GM21526 (cell line): ENCODE measurements around the gene HOXB6.

Source experiments
- ATAC-seq: cut with Tn5 transposase; IDR thresholded peaks from one replicate; pipeline ENCODE4 v1.9.1; 2021; ENCODE audit warnings: moderate library complexity; ENCODE audit not compliant: unreplicated experiment, low FRiP score

Gene HOXB6

DNA sequence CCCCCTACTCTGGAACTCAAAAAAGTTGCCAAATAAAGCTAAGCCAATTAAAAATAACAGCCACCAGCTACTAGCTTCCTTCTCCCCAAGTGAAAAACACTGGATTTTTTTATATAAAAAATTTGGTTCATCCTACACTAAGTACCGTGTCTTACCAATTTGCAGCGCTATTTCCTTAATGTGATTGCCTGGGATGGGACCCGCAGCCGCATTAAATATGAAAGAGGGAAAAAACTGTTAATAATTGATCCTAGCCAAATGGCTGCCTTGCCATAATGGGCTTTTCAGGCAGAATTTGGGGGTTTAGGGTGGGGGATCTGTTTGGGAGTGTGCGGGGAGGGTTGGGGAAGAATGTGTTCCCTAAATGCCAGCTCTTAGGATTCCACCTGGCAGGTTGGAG, 19.3 kb upstream of the HOXB6 start:
- no peak for ATAC-seq

DNA sequence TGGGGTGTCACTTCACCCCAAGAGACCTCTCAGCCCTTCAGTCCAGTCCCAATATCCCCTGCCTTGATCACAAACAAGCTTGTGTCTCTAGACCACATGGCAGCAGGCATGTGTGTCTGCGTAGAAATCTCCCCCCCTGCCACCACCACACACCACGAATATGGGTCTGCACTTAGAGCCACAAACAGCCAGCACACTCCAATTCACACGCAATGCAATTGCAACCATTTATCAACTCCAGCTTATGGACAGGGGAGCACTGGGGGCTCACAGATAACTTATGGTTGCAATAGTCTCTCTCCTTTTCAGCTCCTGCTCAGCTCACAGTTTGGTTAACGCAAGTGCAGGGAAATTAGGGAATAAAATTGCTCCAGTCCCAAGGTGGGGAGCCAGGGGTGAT, 18.8 kb upstream of the HOXB6 start:
- ATAC-seq: no peak

DNA sequence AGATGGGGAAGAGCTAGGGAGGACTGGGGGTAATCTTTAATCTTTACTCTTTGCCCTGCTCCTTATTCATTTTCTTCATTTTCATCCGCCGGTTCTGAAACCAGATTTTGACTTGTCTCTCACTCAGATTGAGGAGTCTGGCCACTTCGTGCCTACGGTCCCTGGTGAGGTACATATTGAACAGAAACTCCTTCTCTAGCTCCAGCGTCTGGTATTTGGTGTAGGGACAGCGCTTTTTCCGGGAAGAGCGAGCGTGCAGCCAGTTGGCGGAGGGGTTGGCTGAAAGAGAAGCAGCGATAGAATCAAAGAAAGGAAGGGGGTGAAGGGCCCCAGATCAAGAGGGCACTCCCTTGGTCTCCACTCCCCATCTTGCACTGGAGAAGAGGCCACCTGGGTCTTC, 18.1 kb upstream of the HOXB6 start:
- ATAC-seq: no peak

DNA sequence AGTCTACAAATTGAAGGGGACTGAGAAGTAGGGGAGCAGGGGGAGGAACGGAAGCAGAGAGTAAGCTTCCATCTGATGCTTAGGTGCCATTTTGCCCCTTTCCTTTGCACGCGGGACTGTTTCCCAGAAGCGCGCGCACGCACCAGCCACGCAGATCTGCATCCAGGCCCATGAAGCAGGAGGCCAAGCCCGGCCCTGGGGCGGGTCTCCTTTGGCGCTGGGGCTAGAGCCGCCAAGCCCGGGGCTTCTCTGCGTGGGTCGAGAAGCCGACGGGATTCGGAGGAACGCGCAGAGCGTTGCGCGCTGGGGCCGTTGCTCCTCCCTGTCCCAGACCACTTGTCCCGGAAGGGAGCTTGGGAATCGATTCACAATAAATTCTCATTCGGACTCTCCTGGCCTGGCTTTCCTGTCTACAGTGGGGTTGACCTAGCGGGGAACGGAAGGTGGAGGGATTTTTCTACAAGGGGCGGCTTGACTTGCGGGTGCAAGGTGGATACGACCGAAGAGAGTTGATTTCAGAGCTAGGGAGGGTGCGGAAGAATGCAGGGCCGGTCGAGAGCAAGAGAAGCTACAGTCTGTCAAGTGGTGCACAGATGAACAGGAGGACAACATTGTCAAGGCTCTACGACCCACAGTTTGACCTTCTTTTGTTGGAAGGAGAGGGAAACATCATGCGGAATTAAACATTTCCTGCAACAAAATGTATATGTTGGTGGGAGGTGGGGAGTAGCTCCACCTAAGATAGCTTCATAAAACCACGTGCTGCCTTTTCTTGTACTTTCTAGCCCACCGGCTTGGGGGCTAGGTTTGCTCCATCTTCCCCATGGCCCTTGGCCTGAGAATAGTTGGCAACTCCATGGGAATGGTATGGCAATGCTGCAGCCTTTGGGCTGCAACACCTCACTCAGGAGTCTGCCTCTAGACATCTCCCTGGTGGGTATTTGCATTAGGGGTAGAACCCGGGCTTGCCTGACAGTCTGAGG, 16.9 kb upstream of the HOXB6 start:
- ATAC-seq: no peak

DNA sequence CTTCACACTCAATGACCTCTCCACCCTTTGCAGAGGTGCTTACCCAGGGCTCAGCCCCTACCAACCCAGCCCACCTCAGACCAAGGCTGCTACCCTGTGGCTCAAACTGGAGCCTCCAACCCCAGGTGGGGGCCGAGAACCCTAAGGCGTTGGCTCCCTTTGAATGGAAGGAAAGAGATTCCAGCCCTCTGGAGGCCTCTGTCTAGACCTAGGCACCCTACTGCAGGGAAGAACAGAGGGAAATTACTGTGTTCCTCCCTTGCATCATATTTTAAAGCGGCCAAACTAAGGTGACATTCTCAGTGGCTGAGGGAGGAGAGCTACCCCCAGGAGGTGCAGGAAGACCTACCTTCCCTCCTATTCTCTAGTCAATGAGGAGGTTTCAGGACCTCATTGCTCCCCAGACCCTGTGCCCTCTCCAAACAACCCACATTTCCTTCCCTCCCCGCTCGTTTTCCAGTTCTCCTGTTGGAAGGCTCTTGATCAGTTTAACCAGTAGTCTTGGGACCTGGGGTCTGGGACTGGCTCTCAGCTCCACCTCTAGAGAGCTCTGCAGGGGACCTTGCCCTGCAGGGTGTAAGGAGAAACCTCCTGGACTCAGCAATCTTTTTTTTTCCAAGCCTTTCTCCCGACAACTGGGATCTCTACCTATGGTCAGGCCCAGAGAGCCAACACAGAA, 15.8 kb upstream of the HOXB6 start:
- no peak for ATAC-seq

DNA sequence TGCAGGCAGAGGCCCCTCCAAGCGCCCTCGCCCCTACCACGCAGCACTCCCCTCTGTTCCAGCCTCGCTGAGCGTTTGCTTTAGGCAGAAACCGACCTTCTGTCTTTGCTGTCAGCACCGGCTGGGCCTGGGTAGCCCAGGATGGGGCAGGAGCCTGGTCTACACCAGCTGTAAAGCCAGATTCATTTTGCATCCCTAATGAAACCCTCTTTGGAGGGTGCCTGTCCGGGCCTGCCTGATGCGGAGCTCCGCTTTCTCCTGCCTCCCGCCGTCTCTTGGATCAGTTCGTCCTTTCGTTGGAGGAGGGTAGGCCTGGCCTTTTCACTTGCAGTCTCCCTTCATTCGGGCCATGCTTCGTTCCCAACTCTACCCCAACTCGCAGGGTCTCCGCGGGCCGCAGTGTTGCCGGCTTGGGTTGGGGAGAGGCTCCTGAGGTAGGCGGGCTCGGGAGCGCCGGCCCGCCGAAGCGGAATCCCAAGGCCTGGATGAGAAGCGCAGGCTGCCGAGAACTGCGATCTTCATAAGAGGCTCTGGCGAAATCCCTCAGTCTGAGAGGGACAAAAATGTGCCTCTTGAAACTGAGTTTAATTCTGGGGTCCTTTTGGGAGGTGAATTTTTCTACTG, 15.2 kb upstream of the HOXB6 start:
- no peak for ATAC-seq

DNA sequence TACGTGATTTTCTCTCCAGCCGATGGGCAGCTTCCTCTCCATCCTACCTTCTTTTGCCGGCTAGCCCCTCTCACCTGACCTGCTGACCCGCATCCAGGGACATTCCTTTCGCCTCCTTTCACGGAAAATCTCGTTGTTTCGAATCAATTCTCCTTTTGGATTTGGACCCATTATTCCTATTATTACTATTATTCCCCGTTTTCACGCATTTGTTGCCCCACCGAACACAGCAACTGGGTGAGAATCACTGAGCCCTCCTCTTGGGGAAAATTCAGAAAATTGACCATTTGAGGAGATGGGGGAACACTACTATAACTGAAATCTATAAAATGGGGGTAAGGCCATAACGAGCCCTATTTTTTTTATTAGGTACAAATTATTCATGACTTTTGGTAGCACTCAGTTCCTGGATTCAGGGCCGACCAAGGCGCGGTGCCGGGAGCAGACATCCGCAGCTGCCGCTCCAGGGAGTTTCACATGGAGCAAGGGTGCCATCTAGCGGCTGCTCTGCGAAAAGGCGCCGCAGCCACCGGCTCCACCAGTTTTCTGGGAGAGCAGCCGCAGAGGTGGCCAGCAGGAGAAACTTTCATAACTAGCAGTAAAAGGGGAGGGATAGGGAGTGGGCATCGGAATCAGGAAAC, 13.6 kb upstream of the HOXB6 start:
- ATAC-seq: no peak

DNA sequence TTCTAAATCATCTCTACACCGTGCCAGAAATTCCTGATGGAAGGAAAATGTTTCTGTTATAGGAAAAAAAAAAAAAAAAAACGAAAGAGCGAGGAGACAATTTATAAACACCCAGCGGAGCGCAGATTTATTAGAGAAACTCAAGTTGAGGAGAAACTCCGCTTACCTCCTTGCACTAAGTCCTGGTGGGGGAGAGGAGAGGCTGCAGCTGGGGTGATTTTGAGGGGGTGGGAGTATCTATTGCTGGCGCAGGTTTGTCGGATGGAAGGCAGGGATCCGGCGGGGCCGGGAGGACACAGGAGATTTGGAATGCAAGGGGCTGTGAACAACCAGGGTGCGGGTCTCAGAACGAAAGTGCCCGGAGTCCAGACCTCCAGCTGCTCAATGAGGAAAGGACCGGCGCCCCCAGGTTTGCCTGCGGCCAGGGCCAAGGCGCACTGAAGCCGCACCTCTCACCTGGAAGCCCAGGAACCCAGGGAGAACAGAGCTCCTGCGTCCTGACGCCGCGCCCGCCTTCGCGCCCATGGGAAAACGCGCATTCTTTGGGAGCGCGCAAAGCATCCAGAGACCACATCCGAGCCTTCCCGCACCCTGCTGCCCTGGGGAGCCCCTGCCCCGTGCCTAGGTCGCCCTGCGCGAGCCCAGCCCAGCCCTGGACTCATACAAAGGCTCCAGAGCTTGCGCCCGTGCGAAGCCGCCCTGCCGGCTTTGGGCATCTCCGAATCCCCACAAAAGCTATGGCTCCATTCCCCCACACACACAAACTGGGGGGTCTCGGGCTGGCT, 12.9 kb upstream of the HOXB6 start:
- no peak for ATAC-seq

DNA sequence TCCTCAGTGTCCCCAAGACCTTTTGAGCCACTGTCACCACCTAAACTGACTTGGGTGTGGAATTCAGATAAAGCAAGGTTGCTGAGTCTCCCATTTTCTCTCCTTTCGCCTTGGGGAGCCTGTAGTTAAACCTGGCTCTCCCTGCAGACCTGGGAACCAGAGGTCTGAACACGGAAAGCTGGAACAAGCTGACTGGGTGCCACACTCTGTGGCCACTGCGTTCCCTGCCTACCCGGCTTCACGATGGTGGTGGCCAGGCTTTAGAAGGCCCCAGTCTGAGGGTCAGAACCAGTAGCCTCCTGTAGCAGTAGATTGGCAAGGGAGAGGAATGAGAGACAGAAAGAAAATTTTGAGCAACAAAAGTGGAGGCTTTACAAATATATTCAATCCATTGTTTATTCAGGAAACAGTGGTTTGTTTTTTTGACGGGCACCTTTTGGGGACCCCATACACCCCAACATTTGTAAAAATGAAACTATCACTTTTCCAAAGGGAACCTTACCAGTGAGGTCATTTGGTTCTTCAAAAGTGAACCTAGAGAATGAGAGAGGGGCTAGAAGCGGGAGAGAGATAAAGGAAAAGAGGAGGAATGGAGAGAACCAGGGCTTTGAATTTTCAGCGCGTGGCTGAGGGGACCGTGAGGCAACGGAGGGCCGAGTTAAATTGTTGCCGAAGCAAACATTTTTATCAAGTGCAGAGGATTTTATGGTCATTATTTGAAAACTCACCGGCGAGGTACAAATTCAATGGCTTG, 12.1 kb upstream of the HOXB6 start:
- ATAC-seq: no peak

DNA sequence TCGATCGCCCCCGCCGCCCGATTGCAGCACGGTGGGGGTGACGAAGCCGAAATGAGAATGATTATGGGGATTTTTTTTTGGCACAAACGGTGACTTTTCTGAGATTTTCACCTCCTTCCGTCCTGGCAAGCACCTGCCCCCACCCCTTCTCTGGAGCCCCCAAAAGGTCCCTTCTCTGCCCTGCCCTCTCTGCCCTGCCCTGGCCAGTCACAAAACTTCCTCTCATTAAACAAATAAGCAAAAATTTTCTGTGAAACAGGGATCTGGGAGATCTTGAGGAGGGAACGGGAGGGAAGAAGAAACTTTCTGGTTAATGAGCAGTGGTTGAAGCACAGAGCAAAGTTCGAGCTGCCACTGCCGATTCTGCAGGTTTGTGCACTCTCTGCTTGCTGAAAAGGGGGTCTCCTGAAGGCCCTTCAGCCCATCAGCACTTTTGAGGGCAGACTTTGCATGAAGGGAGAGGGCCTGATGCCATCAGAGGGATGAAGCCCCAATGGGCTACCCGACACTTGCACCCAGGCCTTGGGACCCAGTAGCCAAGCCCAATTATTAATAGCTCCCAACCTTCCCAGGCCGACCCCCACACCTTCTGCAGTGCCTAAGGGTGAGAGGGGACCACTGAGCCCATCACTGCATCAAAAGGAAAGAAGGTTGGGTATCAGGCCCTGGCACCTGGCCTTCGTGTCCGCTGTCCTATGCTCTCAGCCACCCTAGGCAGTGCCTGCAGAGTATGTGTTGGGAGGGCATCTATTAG, 11.4 kb upstream of the HOXB6 start:
- ATAC-seq: no peak

DNA sequence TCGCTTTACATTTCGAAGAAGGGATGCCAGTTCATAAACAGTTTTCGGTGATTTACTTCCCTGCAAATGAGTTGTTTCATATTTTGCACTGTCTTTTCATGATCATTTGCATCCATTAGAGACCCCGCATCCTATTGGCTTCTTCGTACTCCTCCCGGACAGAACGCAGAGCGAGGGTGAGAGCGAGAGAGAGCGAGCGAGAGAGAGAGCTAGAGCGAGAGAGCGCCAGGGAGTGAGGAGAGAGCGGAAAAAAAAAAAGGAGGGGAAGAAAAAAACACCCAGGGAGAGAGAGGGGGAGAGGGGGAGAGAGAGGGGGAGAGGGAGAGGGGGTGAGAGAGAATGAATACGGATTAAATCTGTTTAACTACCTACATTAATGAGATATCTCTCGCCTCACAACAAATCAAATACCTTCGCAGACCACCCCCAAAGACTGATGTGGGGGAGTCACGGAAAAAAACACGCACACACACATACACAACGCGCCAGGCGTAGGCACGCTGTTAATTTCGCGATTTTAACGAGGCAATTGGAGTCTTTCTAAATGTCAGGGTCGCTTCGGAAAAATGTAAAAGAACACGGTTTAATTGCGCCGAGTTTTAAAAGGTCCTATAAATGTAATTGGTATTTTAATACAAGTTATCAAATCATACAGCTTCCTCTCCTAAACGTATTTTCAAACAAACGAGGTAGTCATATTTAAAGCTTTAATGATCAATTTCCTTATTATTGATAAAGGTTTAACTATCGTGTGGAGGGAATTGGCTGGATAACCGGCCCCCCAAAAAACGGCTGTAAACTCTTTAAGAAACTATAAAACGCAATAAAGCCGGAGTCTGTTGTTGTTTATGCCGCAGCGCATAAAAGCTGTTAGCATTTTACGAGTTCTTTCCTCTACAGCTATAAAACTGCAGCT, 10.5 kb upstream of the HOXB6 start, which contains the start of gene HOXB8:
Gene HOXB8, minus strand, starts transcription at position 246 of the 916 bp plus-strand sequence. CDS start 588 bp downstream, outside the sequence.
- no peak for ATAC-seq

DNA sequence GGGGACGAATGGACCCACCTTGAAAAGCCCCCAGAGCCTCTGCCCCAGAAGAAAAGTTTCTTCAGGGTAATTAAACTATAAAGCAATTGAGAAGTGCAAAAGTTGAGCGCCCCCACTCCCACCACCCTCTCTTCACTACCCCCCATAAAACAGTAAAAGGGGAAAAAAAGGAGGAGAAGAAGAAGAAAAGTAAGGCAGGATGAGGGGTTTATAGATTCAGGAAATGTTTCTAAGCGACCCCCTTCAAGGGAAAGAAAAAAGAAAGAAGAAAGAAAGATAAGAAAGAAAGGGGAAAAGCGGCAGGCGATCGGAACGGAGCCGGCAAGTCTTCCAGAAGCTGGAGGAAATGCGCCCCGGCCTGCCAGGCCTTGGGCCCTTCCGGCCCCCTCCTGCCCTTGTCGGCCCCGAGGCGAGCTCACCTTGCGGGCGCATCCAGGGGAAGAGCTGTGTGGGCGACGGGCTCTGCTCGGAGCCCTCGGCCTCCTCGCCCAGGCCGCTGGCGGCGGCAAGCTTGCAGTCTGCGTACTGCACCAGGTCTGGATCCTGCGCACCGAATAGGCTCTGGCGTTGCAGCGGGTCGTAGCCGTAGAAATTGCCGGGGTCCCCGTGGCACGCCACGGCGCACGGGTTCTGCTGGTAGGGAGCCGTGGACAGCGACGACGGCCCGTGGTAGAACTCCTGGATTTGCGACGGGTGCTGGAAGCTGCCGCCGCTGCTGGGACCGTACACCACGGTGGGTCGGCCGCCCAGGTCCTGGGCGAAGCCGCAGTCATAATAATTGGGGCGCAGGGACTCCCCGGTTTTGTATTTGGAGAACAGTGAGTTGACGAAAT, 9.3 kb upstream of the HOXB6 start:
- ATAC-seq: no peak

DNA sequence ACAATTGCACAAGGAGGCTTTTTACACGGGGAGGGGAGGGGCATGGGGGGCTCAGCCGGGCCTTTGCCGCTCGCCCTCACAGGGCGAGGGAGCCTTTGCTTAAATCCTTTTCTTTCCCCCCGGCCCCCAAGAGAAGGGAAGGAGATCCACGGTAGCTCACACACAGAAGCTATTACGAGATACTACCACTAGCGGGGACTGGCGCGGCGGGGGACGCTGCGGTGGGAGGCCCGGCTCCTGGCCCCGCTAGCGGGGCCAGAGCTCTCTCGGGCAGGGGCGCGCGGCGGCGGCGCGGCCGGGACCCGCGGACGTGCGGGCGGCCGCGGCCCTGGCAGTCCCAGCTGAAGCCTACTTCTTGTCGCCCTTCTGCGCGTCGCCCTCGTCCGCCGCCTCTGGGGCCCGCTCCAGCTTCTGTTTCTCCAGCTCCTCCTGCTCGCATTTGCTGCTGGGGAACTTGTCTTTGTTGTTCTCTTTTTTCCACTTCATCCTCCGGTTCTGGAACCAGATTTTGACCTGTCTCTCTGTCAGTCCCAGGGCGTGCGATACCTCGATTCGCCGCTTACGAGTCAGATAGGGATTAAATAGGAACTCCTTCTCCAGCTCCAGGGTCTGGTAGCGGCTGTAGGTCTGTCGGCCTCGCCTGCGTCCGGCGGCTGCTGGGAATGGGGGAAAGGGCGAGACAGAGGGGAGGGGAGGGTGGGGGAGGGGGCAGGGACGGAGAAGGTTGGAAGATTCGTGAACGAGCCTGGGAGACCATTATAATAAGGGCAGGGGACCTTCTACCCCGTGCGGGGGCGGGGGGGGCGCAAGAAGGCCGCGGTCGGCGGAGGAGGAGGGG, 8.3 kb upstream of the HOXB6 start:
- no peak for ATAC-seq

DNA sequence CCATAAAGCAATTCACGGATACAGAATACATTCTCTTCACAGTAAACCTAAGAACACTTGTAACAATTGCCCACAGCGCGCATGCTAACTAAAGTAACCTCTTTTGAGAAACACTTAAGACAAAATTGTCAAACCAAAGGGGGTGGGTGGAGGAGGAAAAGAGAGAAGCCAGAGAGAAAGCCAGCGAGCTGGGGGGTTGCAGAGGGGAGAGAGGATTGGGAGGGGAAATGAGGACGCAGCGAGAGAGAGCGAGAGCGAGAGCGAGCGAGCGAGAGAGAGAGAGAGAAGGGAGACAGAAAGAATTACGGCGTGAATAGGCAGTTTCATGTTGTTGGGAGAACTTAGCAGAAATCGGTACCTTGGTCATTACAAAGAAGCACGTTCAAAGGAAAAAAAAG, 7.7 kb upstream of the HOXB6 start:
- no peak for ATAC-seq

DNA sequence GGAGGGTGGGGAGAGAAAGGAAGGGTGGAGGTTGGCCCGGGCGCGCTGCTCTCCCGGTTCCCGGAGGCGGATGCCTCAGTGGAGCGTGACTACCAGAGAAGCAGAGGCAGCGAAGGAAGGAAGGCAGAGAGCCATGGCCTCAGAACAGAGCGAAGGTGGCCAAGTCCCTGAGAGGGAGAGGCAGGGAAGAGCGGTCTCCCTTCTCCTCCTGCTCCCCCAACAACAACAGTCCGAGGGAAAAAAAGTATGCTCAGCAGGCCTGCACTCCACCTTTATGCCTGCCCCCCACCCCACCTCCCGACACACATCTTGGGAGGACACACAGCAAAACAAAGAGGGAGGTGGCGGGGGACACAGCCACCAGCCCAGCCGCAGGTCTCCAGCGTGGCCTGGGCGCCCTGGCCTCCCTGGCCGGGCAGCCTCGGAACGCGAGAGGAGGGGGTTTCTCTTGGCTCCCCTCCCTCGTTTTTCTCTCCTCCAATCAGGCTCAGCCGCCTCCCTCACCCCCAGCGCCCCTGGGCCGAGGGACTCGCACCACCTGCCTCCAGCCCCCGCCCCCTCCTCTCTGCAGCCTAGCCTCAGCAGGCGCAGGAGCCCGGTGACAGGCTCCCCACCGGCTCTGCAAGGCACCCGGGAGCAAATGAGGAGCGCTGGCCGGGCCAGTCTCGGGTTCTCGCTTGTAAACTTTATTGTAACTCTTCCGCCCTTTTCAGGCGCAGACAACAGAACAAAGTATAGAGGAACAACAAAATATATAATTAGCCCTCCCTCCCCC, 7.1 kb upstream of the HOXB6 start:
- ATAC-seq: no peak
